ENCODE results near the gene TFG.

- TF ChIP-seq CTCF (IDR thresholded peaks at IDR 0.05), result no peak
- no peak for TF ChIP-seq POLR2A (IDR thresholded peaks at IDR 0.05)
Observed at GRCh38 chr3:100748967-100749366, 39.7 kb downstream of the TFG start.

All from thyroid gland (tissue), 4 donors.